22Rv1 (cell line): ENCODE data around the gene NADSYN1.

ENCODE experiments used
- CTCF ChIP-seq: fragments of 450-650 bp; IDR thresholded peaks from 2 replicates; pipeline ENCODE4 v1.5.1; 2017; ENCODE audit warnings: mild to moderate bottlenecking
- ZFX ChIP-seq: fragments of 450-650 bp; IDR thresholded peaks from 2 replicates; pipeline ENCODE4 v1.6.1; 2017; ENCODE audit warnings: antibody characterized with exemption, borderline replicate concordance

- TF ChIP-seq CTCF (no peak), ZFX (no peak)
These were observed 25.5 kb downstream of the NADSYN1 start for GRCh38 chr11:71478528-71478840.
